Liver (tissue), 9 donors: ENCODE results near the gene SCRG1. TPM values are rescaled to one million over a fixed set of nuclear protein-coding genes. Genes with fewer than 3 reads are reported as not detected.

Experiments
- DNase-seq: peaks from one replicate; pipeline ENCODE4 v3.0.0-alpha.2; 2017; ENCODE audit warnings: low spot score
- H3K27ac ChIP-seq, 2 donors: one replicate each; pipeline ENCODE4 v1.7.0; 2013; ENCODE audit warnings: inconsistent platforms in 2 of 2, low read length in 2 of 2, control low read depth in 1 of 2, low read depth in 1 of 2, mild to moderate bottlenecking in 1 of 2
- H3K27me3 ChIP-seq, 4 donors: one replicate each; pipeline versions ENCODE4 v1.6.1 to v1.7.0; 2013; ENCODE audit warnings: low read length in 3 of 4, inconsistent platforms in 1 of 4, mild to moderate bottlenecking in 1 of 4, moderate library complexity in 1 of 4; ENCODE audit not compliant: control insufficient read depth in 4 of 4, insufficient read depth in 4 of 4
- H3K36me3 ChIP-seq, 4 donors: one replicate each; pipeline versions ENCODE4 v1.6.1 to v1.7.0; 2013; ENCODE audit warnings: low read length in 3 of 4, mild to moderate bottlenecking in 3 of 4, low read depth in 1 of 4, moderate library complexity in 1 of 4; ENCODE audit not compliant: control insufficient read depth in 4 of 4, insufficient read depth in 3 of 4
- H3K4me1 ChIP-seq, 4 donors: one replicate each; pipeline versions ENCODE4 v1.6.1 to v1.7.0; 2013; ENCODE audit warnings: low read length in 3 of 4, mild to moderate bottlenecking in 3 of 4, moderate library complexity in 1 of 4; ENCODE audit not compliant: control insufficient read depth in 4 of 4, insufficient read depth in 4 of 4
- H3K4me3 ChIP-seq, 3 donors: one replicate each; pipeline versions ENCODE4 v1.6.1 to v1.7.0; 2013; ENCODE audit warnings: low read length in 3 of 3, control low read depth in 1 of 3, low read depth in 1 of 3, mild to moderate bottlenecking in 1 of 3
- H3K9ac ChIP-seq, 2 donors: one replicate each; pipeline ENCODE4 v1.7.0; 2013; ENCODE audit warnings: low read length in 2 of 2, mild to moderate bottlenecking in 2 of 2, moderate library complexity in 2 of 2, control low read depth in 1 of 2, low read depth in 1 of 2
- H3K9me3 ChIP-seq, 4 donors: one replicate each; pipeline versions ENCODE4 v1.6.1 to v1.7.0; 2013; ENCODE audit warnings: low read length in 3 of 4; ENCODE audit not compliant: control insufficient read depth in 4 of 4
- ATF3 ChIP-seq: IDR thresholded peaks from 2 replicates; pipeline ENCODE4 v1.6.1; 2016; ENCODE audit warnings: antibody characterized with exemption
- CTCF ChIP-seq: fragments of 150-350 bp; IDR thresholded peaks from 2 replicates; pipeline ENCODE4 v1.5.1; 2017; ENCODE audit warnings: improper control_type of control experiment, low read depth, low read length; ENCODE audit not compliant: missing input control
- EGR1 ChIP-seq, 2 donors: IDR thresholded peaks; 2 replicates each; pipeline ENCODE4 v1.6.1; 2016 to 2018; ENCODE audit warnings: antibody characterized with exemption in 2 of 2, low read depth in 2 of 2
- FOXA2 ChIP-seq: IDR thresholded peaks from 2 replicates; pipeline ENCODE4 v1.6.1; 2016; ENCODE audit warnings: antibody characterized with exemption
- GABPA ChIP-seq, 2 donors: IDR thresholded peaks in 1 of 2; conservative IDR thresholded peaks in 1 of 2; 2 replicates each; pipeline ENCODE4 v1.6.1; 2016; ENCODE audit warnings: antibody characterized with exemption in 2 of 2, mild to moderate bottlenecking in 1 of 2, moderate library complexity in 1 of 2
- HNF4A ChIP-seq, 2 donors: conservative IDR thresholded peaks; 2 replicates each; pipeline ENCODE4 v1.6.1; 2016; ENCODE audit warnings: antibody characterized with exemption in 2 of 2, mild to moderate bottlenecking in 2 of 2
- HNF4G ChIP-seq: IDR thresholded peaks from 2 replicates; pipeline ENCODE4 v1.6.1; 2016; ENCODE audit warnings: antibody characterized with exemption
- JUND ChIP-seq, 2 donors: IDR thresholded peaks; 2 replicates each; pipeline ENCODE4 v1.6.1; 2016; ENCODE audit warnings: antibody characterized with exemption in 2 of 2
- NR2F2 ChIP-seq: IDR thresholded peaks from 2 replicates; pipeline ENCODE4 v1.6.1; 2016; ENCODE audit warnings: antibody characterized with exemption
- RXRA ChIP-seq, 2 donors: IDR thresholded peaks; 2 replicates each; pipeline ENCODE4 v1.6.1; 2017 to 2018; ENCODE audit warnings: antibody characterized with exemption in 2 of 2, mild to moderate bottlenecking in 1 of 2
- SP1 ChIP-seq: IDR thresholded peaks from 2 replicates; pipeline ENCODE4 v1.6.1; 2018; ENCODE audit warnings: antibody characterized with exemption, mild to moderate bottlenecking
- TAF1 ChIP-seq: conservative IDR thresholded peaks from 2 replicates; pipeline ENCODE4 v1.6.1; 2016; ENCODE audit warnings: antibody characterized with exemption, mild to moderate bottlenecking
- YY1 ChIP-seq: IDR thresholded peaks from 2 replicates; pipeline ENCODE4 v1.6.1; 2016; ENCODE audit warnings: antibody characterized with exemption, mild to moderate bottlenecking
- ZBTB33 ChIP-seq: IDR thresholded peaks from 2 replicates; pipeline ENCODE4 v1.6.1; 2016; ENCODE audit warnings: antibody characterized with exemption
- WGBS: extraction: QIAGEN DNeasy Blood & Tissue Kit; methylation state at CpG from one replicate; pipeline ENCODE4 v1.1.7; 2013; 5-methylcytosine and 5-hydroxymethylcytosine counted together
- polyA plus RNA-seq, 2 donors: library from polyadenylated mRNA; stranded (reverse) in 1 of 2; unstranded in 1 of 2; fragments of 200-250 nt in 1 of 2; fragments of >200 nt in 1 of 2; fragmentation: Nextera tagmentation in 1 of 2; extraction: Ambion mirVana in 1 of 2; gene quantifications; one replicate each; pipeline versions ENCODE4 v1.2.1 to v1.2.3, GENCODE V29; 2013 to 2015
- total RNA-seq, 2 donors: library from RNA; depleted of rRNA; stranded (reverse); fragments of >200 nt; gene quantifications; one replicate each; pipeline ENCODE4 v1.2.3, GENCODE V29; 2014
- TF ChIP-seq, protein P1 (sequence below): IDR thresholded peaks from 2 replicates; pipeline ENCODE4 v1.6.1; 2016; ENCODE audit warnings: antibody characterized with exemption
- donor health status: healthy.
- donor health status: healthy.
- donor health status: healthy.
- donor health status: healthy.
- donor health status: healthy.

Gene SCRG1
- total and polyA plus RNA-seq, 4 donors, result under 0.01 to 0.46 (median 0.01) TPM; not detected in 1

- no peak for TF ChIP-seq CTCF
Measured at GRCh38 chr4:173446416-173446815, 47.5 kb upstream of the SCRG1 start (continued).

DNA sequence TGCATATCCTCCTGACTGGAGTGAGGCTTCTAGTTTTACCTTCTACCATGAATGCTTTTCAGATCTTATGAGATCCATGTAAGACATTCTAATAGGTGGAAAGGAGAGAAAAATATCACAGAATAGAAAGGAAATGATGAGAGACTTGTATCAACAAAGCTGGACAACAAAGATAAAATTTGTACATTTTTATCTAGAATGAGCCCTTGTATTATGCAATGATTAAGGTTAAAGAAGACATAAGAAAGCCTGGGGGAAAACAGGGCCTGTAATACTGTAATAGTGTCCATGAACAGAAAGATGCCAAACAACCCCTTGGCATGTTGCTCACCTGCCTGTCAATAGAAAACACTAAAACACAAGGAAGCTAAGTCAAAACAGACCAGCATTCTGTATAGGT lies 44.2 kb upstream of the SCRG1 start:
- no peaks in the 10 kb centered on the region for H3K36me3 ChIP-seq
- no peak for TF ChIP-seq TAF1
- TF ChIP-seq HNF4G, result no peak
- H3K27ac ChIP-seq, result no peak overlapping the region
- no peak overlapping the region for H3K4me3 ChIP-seq
- no peak overlapping the region for H3K9ac ChIP-seq
- H3K9me3 ChIP-seq, result no peaks in the 10 kb centered on the region
- H3K4me1 ChIP-seq, result no peaks in the 10 kb centered on the region
- no peak for DNase-seq
- no peaks in the 10 kb centered on the region for H3K27me3 ChIP-seq

- TF ChIP-seq HNF4G (no peak), SP1 (no peak), EGR1 (IDR thresholded peaks at IDR 0.05; ENCODE audit: low read depth in 2 of 2) (no peak), GABPA (IDR thresholded peaks at IDR 0.05 in 1 of 2, conservative IDR thresholded peaks at IDR 0.05 in 1 of 2) (no peak), NR2F2 (no peak), ZBTB33 (no peak), HNF4A (conservative IDR thresholded peaks at IDR 0.05) (no peak), YY1 (no peak), JUND (IDR thresholded peaks at IDR 0.05) (no peak), RXRA (IDR thresholded peaks at IDR 0.05) (no peak)
- H3K4me3 ChIP-seq, result no peak overlapping the region
- 94% methylated on average over 10 of the region's 10 CpGs for WGBS
- H3K27ac ChIP-seq, result no peak overlapping the region
- no peak for DNase-seq
- no peaks in the 10 kb centered on the region for H3K9me3 ChIP-seq
- no peak overlapping the region for H3K9ac ChIP-seq
- H3K4me1 ChIP-seq, result no peaks in the 10 kb centered on the region
- H3K36me3 ChIP-seq, result no peaks in the 10 kb centered on the region
- no peaks in the 10 kb centered on the region for H3K27me3 ChIP-seq
Measured at GRCh38 chr4:173442223-173442932, 43.5 kb upstream of the SCRG1 start.

GRCh38 chr4:173440888-173441287 lies 42.0 kb upstream of the SCRG1 start:
- TF ChIP-seq YY1 (no peak), JUND (IDR thresholded peaks at IDR 0.05) (no peak), HNF4A (conservative IDR thresholded peaks at IDR 0.05) (no peak), HNF4G (no peak), ATF3 (no peak), FOXA2 (no peak), SP1 (no peak)
- TF ChIP-seq, protein P1, sequence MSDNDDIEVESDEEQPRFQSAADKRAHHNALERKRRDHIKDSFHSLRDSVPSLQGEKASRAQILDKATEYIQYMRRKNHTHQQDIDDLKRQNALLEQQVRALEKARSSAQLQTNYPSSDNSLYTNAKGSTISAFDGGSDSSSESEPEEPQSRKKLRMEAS, result no peak
- WGBS, result 93% methylated on average over 3 of the region's 3 CpGs
- Histone ChIP-seq H3K27me3 (no peaks in the 10 kb centered on the region), H3K4me1 (no peaks in the 10 kb centered on the region), H3K9me3 (no peaks in the 10 kb centered on the region), H3K9ac (no peak overlapping the region), H3K27ac (no peak overlapping the region), H3K4me3 (no peak overlapping the region), H3K36me3 (no peaks in the 10 kb centered on the region)
- DNase-seq, result no peak
